OCI-LY7 (cell line): ENCODE results near the gene ARHGAP9. TPM values are rescaled to one million over a fixed set of nuclear protein-coding genes. Genes with fewer than 3 reads are reported as not detected.
"Not testable (repeated sequence)": the region's sequence is repeated elsewhere in the genome, so short reads cannot be mapped to it uniquely, and the experiment has no call there.

Experiments
- BruUV-seq: library from RNA; stranded (reverse); fragments of 400-500 nt; replicated peaks from 2 replicates; lab custom pipeline; 2021; lab: Mats Ljungman, UMichigan
- CTCF ChIA-PET: fragments of 300-600 bp; sonication (Branson Sonifier 250); formaldehyde crosslinking; loops from one replicate; lab custom pipeline; 2022; ENCODE audit warnings: antibody characterized with exemption; ENCODE audit not compliant: unreplicated experiment; lab: Charles Lee
- POLR2A ChIA-PET: fragments of 300-600 bp; sonication (Branson Sonifier 250); formaldehyde crosslinking; loops from one replicate; lab custom pipeline; 2022; ENCODE audit warnings: antibody characterized with exemption; lab: Charles Lee
- DNase-seq: peaks from one replicate; pipeline ENCODE4 v3.0.0-alpha.2; 2015; ENCODE audit warnings: low spot score
- H2AFZ ChIP-seq: fragments of 200-600 bp; sonication (generic), shearing (Covaris generic); 2 replicates; pipeline ENCODE4 v1.6.1; 2014; ENCODE audit warnings: mild to moderate bottlenecking, antibody characterized with exemption, low read length, moderate library complexity
- H3K27ac ChIP-seq: fragments of 200-600 bp; sonication (generic); 2 replicates; pipeline ENCODE4 v1.5.1; 2014; ENCODE audit warnings: mixed run types, low read depth, mild to moderate bottlenecking, moderate library complexity, low read length, inconsistent platforms; ENCODE audit not compliant: poor library complexity, severe bottlenecking
- H3K36me3 ChIP-seq: fragments of 200-600 bp; sonication (generic); 2 replicates; pipeline ENCODE4 v1.6.1; 2014; ENCODE audit warnings: mild to moderate bottlenecking, antibody characterized with exemption, low read length, moderate library complexity, mixed read lengths; ENCODE audit not compliant: insufficient read depth
- H3K4me1 ChIP-seq: fragments of 200-600 bp; sonication (generic); 2 replicates; pipeline ENCODE4 v1.5.1; 2014; ENCODE audit warnings: mild to moderate bottlenecking, low read length; ENCODE audit not compliant: insufficient read depth, poor library complexity, severe bottlenecking
- H3K4me2 ChIP-seq: fragments of 200-600 bp; sonication (generic); 2 replicates; pipeline ENCODE4 v1.6.1; 2014; ENCODE audit warnings: mild to moderate bottlenecking, low read length
- H3K4me3 ChIP-seq: fragments of 200-600 bp; sonication (generic); 2 replicates; pipeline ENCODE4 v1.5.1; 2014; ENCODE audit warnings: mild to moderate bottlenecking, low read depth, low read length; ENCODE audit not compliant: poor library complexity, severe bottlenecking
- H3K79me2 ChIP-seq: fragments of 200-600 bp; sonication (generic); 2 replicates; pipeline ENCODE4 v1.6.1; 2016; ENCODE audit warnings: low read depth, mild to moderate bottlenecking, low read length, moderate library complexity, mixed read lengths; ENCODE audit not compliant: insufficient read depth
- H3K9me2 ChIP-seq: fragments of 200-600 bp; sonication (generic); 2 replicates; pipeline ENCODE4 v1.6.1; 2016; ENCODE audit warnings: mild to moderate bottlenecking, low read length, mixed read lengths; ENCODE audit not compliant: insufficient read depth
- H3K9me3 ChIP-seq: fragments of 200-600 bp; sonication (generic); 2 replicates; pipeline ENCODE4 v1.6.1; 2014; ENCODE audit warnings: mild to moderate bottlenecking, mixed run types, low read length, mixed read lengths
- H4K20me1 ChIP-seq: fragments of 200-600 bp; sonication (generic); 2 replicates; pipeline ENCODE4 v1.6.1; 2014; ENCODE audit warnings: mild to moderate bottlenecking, antibody characterized with exemption, low read length, moderate library complexity, mixed read lengths; ENCODE audit not compliant: insufficient read depth
- CTCF ChIP-seq: fragments of 200-600 bp; sonication (generic); conservative IDR thresholded peaks from 2 replicates; pipeline ENCODE4 v1.5.1; 2014; ENCODE audit warnings: mild to moderate bottlenecking, antibody characterized with exemption, low read length, moderate library complexity, mixed read lengths
- EZH2phosphoT487 ChIP-seq: fragments of 200-600 bp; sonication (generic); IDR thresholded peaks from 2 replicates; pipeline ENCODE4 v1.6.1; 2018; ENCODE audit warnings: low read depth, borderline replicate concordance, mild to moderate bottlenecking, mixed run types, antibody characterized with exemption, low read length, moderate library complexity, mixed read lengths
- intact Hi-C: fragments of 100-400 bp; cut with micrococcal nuclease; formaldehyde crosslinking; loops from one replicate; pipeline ENCODE4 v1.10.0; 2022; ENCODE audit not compliant: unreplicated experiment
- microRNA-seq: library from miRNA; unstranded; fragments of <30 nt; microRNA quantifications from one replicate; pipeline ENCODE4 v1.2.0, GENCODE V29; 2022; ENCODE audit warnings: borderline replicate concordance
- small RNA-seq: library from RNA; depleted of rRNA; stranded (forward); fragments of <200 nt; gene quantifications from one replicate; pipeline ENCODE3, GENCODE V24; 2014
- total RNA-seq, 2 experiments: library from RNA; depleted of rRNA in 1 of 2; stranded (reverse); fragments of >200 nt in 1 of 2; shearing (Covaris generic) in 1 of 2; gene quantifications; 2 replicates each; pipeline ENCODE4 v1.2.3, GENCODE V29; 2014 to 2022

Gene ARHGAP9
- total RNA-seq, 2 experiments from 2014 or later = 66.2 to 111 TPM

GRCh38 chr12:57428965-57429364 is 50.7 kb downstream of the ARHGAP9 start:
- Histone ChIP-seq H3K27ac (no peak overlapping the region), H3K79me2 (peaks cover 14% of the 10 kb centered on the region), H3K9me3 (no peaks in the 10 kb centered on the region), H4K20me1 (no peaks in the 10 kb centered on the region), H2AFZ (no peak overlapping the region), H3K4me2 (peak overlapping the region; percentile 81), H3K4me3 (peak overlapping the region; percentile 70), H3K36me3 (peaks cover 14% of the 10 kb centered on the region), H3K9me2 (no peaks in the 10 kb centered on the region), H3K4me1 (peaks cover 24% of the 10 kb centered on the region)
- TF ChIP-seq EZH2phosphoT487 (no peak), CTCF (no peak)
- CTCF ChIA-PET = no interaction called here
- no peak for DNase-seq
- intact Hi-C loops = no loop called here
- BruUV-seq = no TSS peak
- POLR2A ChIA-PET = interaction anchor here (0.6 to 1.9 kb wide), 4 partner anchors 18 to 703 kb away, joined by 3 to 5 read pairs (median 4); no protein-coding TSS in a partner anchor

GRCh38 chr12:57426948-57427347 is 52.7 kb downstream of the ARHGAP9 start:
- POLR2A ChIA-PET, BruUV-seq: not testable (repeated sequence)
- peaks cover 19% of the 10 kb centered on the region for H3K79me2 ChIP-seq

More at GRCh38 chr12:57426948-57427347, 52.7 kb downstream of the ARHGAP9 start:
- H3K9me2 ChIP-seq, H3K4me3 ChIP-seq, H3K4me2 ChIP-seq, DNase-seq, H3K9me3 ChIP-seq, intact Hi-C loops, H3K27ac ChIP-seq, H2AFZ ChIP-seq, H4K20me1 ChIP-seq: not testable (repeated sequence)
- peaks cover 28% of the 10 kb centered on the region for H3K36me3 ChIP-seq
- H3K4me1 ChIP-seq = peaks cover 23% of the 10 kb centered on the region
- CTCF ChIA-PET = interaction anchor here (0.6 kb wide), 1 partner anchor 12 kb away, joined by 4 read pairs; no protein-coding TSS in a partner anchor

Small RNA genes lying within 50 kb of the gene (microRNA-seq; reads per million reads assigned to microRNA genes)
- gene MIR616 (14.4 reads per million, percentile 21 among the genes with 10 or more reads in this experiment), gene MIR6758 (not detected)

Small RNA genes lying within 50 kb of the gene (small RNA-seq; reads per million reads assigned to genes)
- not detected for gene MIR616

Other genes with a start within 250 kb of the ARHGAP9 start
- 1.4 and 2.5 TPM in 2 replicates for gene STAC3, start 228.7 kb downstream of the ARHGAP9 start, total RNA-seq (2014; rRNA removed; shearing (Covaris generic))
- 6.8 and 7.7 TPM in 2 replicates for gene STAC3, start 228.7 kb downstream of the ARHGAP9 start, total RNA-seq (2022)
- 15.0 and 25.8 TPM in 2 replicates for gene R3HDM2, start 48.8 kb downstream of the ARHGAP9 start, total RNA-seq (2014; rRNA removed; shearing (Covaris generic))
- gene R3HDM2, start 48.8 kb downstream of the ARHGAP9 start, total RNA-seq (2022) = 47.2 and 65.7 TPM in 2 replicates
- gene INHBC, start 45.1 kb downstream of the ARHGAP9 start, total RNA-seq (2014; rRNA removed; shearing (Covaris generic)) = not detected in 2 replicates
- gene INHBC, start 45.1 kb downstream of the ARHGAP9 start, total RNA-seq (2022) = 0.36 and 0.72 TPM in 2 replicates
- 3.2 and 3.9 TPM in 2 replicates for gene INHBE, start 24.6 kb downstream of the ARHGAP9 start, total RNA-seq (2014; rRNA removed; shearing (Covaris generic))
- gene INHBE, start 24.6 kb downstream of the ARHGAP9 start, total RNA-seq (2022) = 3.4 and 4.0 TPM in 2 replicates
- gene GLI1, start 20.1 kb downstream of the ARHGAP9 start, total RNA-seq (2014; rRNA removed; shearing (Covaris generic)) = 3.9 and 4.6 TPM in 2 replicates
- gene GLI1, start 20.1 kb downstream of the ARHGAP9 start, total RNA-seq (2022) = 6.0 and 6.5 TPM in 2 replicates
- gene MARS1, start 8.2 kb upstream of the ARHGAP9 start, total RNA-seq (2014; rRNA removed; shearing (Covaris generic)) = 262 and 272 TPM in 2 replicates
- gene MARS1, start 8.2 kb upstream of the ARHGAP9 start, total RNA-seq (2022) = 461 and 465 TPM in 2 replicates
- gene DDIT3, start 40.6 kb upstream of the ARHGAP9 start, total RNA-seq (2014; rRNA removed; shearing (Covaris generic)) = 42.7 and 43.7 TPM in 2 replicates
- gene DDIT3, start 40.6 kb upstream of the ARHGAP9 start, total RNA-seq (2022) = 32.3 and 34.5 TPM in 2 replicates
- 21.8 and 23.9 TPM in 2 replicates for gene MBD6, start 43.0 kb upstream of the ARHGAP9 start, total RNA-seq (2014; rRNA removed; shearing (Covaris generic))
- 110 and 112 TPM in 2 replicates for gene MBD6, start 43.0 kb upstream of the ARHGAP9 start, total RNA-seq (2022)
- gene DCTN2, start 67.3 kb upstream of the ARHGAP9 start, total RNA-seq (2014; rRNA removed; shearing (Covaris generic)) = 61.8 and 68.4 TPM in 2 replicates
- 97.2 and 98.9 TPM in 2 replicates for gene DCTN2, start 67.3 kb upstream of the ARHGAP9 start, total RNA-seq (2022)
- gene KIF5A, start 70.2 kb upstream of the ARHGAP9 start, total RNA-seq (2014; rRNA removed; shearing (Covaris generic)) = 0.09 and 0.10 TPM in 2 replicates
- gene KIF5A, start 70.2 kb upstream of the ARHGAP9 start, total RNA-seq (2022) = 1.2 and 1.6 TPM in 2 replicates
- gene PIP4K2C, start 111.3 kb upstream of the ARHGAP9 start, total RNA-seq (2014; rRNA removed; shearing (Covaris generic)) = 9.0 and 14.5 TPM in 2 replicates
- 14.8 and 15.9 TPM in 2 replicates for gene PIP4K2C, start 111.3 kb upstream of the ARHGAP9 start, total RNA-seq (2022)
- not detected in 2 replicates for gene DTX3, start 125.0 kb upstream of the ARHGAP9 start, total RNA-seq (2014; rRNA removed; shearing (Covaris generic))
- gene DTX3, start 125.0 kb upstream of the ARHGAP9 start, total RNA-seq (2022) = 0.11 TPM in 1 of 2 replicates, not detected in the other
- gene ARHGEF25, start 131.6 kb upstream of the ARHGAP9 start, total RNA-seq (2014; rRNA removed; shearing (Covaris generic)) = not detected in 2 replicates
- not detected in 2 replicates for gene ARHGEF25, start 131.6 kb upstream of the ARHGAP9 start, total RNA-seq (2022)
- gene B4GALNT1, start 153.3 kb upstream of the ARHGAP9 start, total RNA-seq (2014; rRNA removed; shearing (Covaris generic)) = 1.1 and 1.2 TPM in 2 replicates
- gene B4GALNT1, start 153.3 kb upstream of the ARHGAP9 start, total RNA-seq (2022) = 3.1 and 3.8 TPM in 2 replicates
- gene OS9, start 214.3 kb upstream of the ARHGAP9 start, total RNA-seq (2014; rRNA removed; shearing (Covaris generic)) = 82.6 and 104 TPM in 2 replicates
- gene OS9, start 214.3 kb upstream of the ARHGAP9 start, total RNA-seq (2022) = 109 and 112 TPM in 2 replicates